K562 (cell line): ENCODE measurements around the gene CIAO2A. TPM values are rescaled to one million over a fixed set of nuclear protein-coding genes. Genes with fewer than 3 reads are reported as not detected.

ENCODE experiments used
- CSDE1 ChIP-seq, 2 experiments: fragments of 450-650 bp; IDR thresholded peaks; 2 replicates each; pipeline ENCODE4 v1.6.1; 2016; ENCODE audit warnings: mild to moderate bottlenecking in 1 of 2
- FOSL1 ChIP-seq: fragments of 200-800 bp; sonication (Bioruptor generic); conservative IDR thresholded peaks from 2 replicates; pipeline ENCODE4 v1.6.1; 2016; ENCODE audit warnings: missing genetic modification characterization, missing compliant biosample characterization
- FOXJ2 ChIP-seq: fragments of 200-800 bp; sonication (Bioruptor generic); IDR thresholded peaks from 2 replicates; pipeline ENCODE4 v1.6.1; 2016; ENCODE audit warnings: missing genetic modification characterization, missing compliant biosample characterization
- GATAD2A ChIP-seq: fragments of 450-650 bp; IDR thresholded peaks from 2 replicates; pipeline ENCODE4 v1.6.1; 2017
- GATAD2B ChIP-seq: fragments of 450-650 bp; IDR thresholded peaks from 2 replicates; pipeline ENCODE4 v1.6.1; 2017; ENCODE audit warnings: mild to moderate bottlenecking, borderline replicate concordance
- HLTF ChIP-seq: fragments of 450-650 bp; IDR thresholded peaks from 2 replicates; pipeline ENCODE4 v1.6.1; 2016
- HNRNPUL1 ChIP-seq: fragments of 200-400 bp; formaldehyde crosslinking; IDR thresholded peaks from 2 replicates; pipeline ENCODE4 v1.6.1; 2017; ENCODE audit warnings: low read length
- MTA1 ChIP-seq: fragments of 450-650 bp; IDR thresholded peaks from 2 replicates; pipeline ENCODE4 v1.6.1; 2017; ENCODE audit warnings: borderline replicate concordance
- NCOA4 ChIP-seq: fragments of 450-650 bp; IDR thresholded peaks from 2 replicates; pipeline ENCODE4 v1.6.1; 2018; ENCODE audit warnings: mild to moderate bottlenecking; ENCODE audit not compliant: partially characterized antibody
- PRPF4 ChIP-seq: fragments of 200-400 bp; formaldehyde crosslinking; IDR thresholded peaks from one replicate; pipeline ENCODE4 v1.6.1; 2017; ENCODE audit warnings: low read length, low read depth, mild to moderate bottlenecking; ENCODE audit not compliant: insufficient read depth, poor library complexity, severe bottlenecking
- PTRF ChIP-seq: fragments of 450-650 bp; IDR thresholded peaks from 2 replicates; pipeline ENCODE4 v1.6.1; 2016; ENCODE audit warnings: mild to moderate bottlenecking, missing genetic modification characterization, missing compliant biosample characterization
- RFX7 ChIP-seq: fragments of 250-450 bp; sonication (Bioruptor Pico); IDR thresholded peaks from 2 replicates; pipeline ENCODE4 v1.5.1; 2021; ENCODE audit warnings: mild to moderate bottlenecking
- RHOXF2B ChIP-seq: fragments of 250-450 bp; sonication (Bioruptor Pico); conservative IDR thresholded peaks from 2 replicates; pipeline ENCODE4 v1.5.1; 2021
- RNF2 ChIP-seq: sonication (generic); IDR thresholded peaks from 2 replicates; pipeline ENCODE4 v1.6.1; 2016
- SMAD1 ChIP-seq: fragments of 150-350 bp; IDR thresholded peaks from 2 replicates; pipeline ENCODE4 v1.6.1; 2014; ENCODE audit warnings: low read length, low read depth; ENCODE audit not compliant: partially characterized antibody
- SMAD2 ChIP-seq: fragments of 150-350 bp; IDR thresholded peaks from 2 replicates; pipeline ENCODE4 v1.6.1; 2014; ENCODE audit warnings: low read depth, mild to moderate bottlenecking, low read length
- SP2 ChIP-seq: IDR thresholded peaks from 2 replicates; pipeline ENCODE4 v1.6.1; 2011; ENCODE audit warnings: mild to moderate bottlenecking, low read depth, low read length, moderate library complexity; ENCODE audit not compliant: poor library complexity, severe bottlenecking; ENCODE audit errors: extremely low read depth
- SRSF3 ChIP-seq: fragments of 200-400 bp; formaldehyde crosslinking; IDR thresholded peaks from 2 replicates; pipeline ENCODE4 v1.6.1; 2016; ENCODE audit warnings: mild to moderate bottlenecking, low read length, moderate library complexity; ENCODE audit not compliant: insufficient read depth
- TEAD2 ChIP-seq: fragments of 450-650 bp; IDR thresholded peaks from 2 replicates; pipeline ENCODE4 v1.6.1; 2016; ENCODE audit warnings: missing genetic modification characterization, control low read depth, missing compliant biosample characterization
- TSC22D4 ChIP-seq: fragments of 450-650 bp; IDR thresholded peaks from 2 replicates; pipeline ENCODE4 v1.6.1; 2016; ENCODE audit warnings: missing genetic modification characterization, missing biosample characterization, control low read depth
- ZNF140 ChIP-seq: fragments of 250-450 bp; sonication (Bioruptor Pico); IDR thresholded peaks from 2 replicates; pipeline ENCODE4 v1.8.0; 2021; ENCODE audit warnings: moderate library complexity, mild to moderate bottlenecking, inconsistent platforms
- ZNF23 ChIP-seq: fragments of 250-450 bp; sonication (Bioruptor Pico); IDR thresholded peaks from 2 replicates; pipeline ENCODE4 v1.4.0; 2020; ENCODE audit warnings: mild to moderate bottlenecking
- ZNF431 ChIP-seq: sonication (generic); formaldehyde crosslinking; IDR thresholded peaks from 2 replicates; pipeline ENCODE4 v1.8.0; 2022; ENCODE audit warnings: mild to moderate bottlenecking, missing genetic modification reagents
- ZNF436 ChIP-seq: fragments of 250-450, 450-650 bp; sonication (Bioruptor Pico); formaldehyde crosslinking; IDR thresholded peaks from 2 replicates; pipeline ENCODE4 v1.7.0; 2020; ENCODE audit warnings: mild to moderate bottlenecking
- ZNF717 ChIP-seq: fragments of 250-450 bp; sonication (Bioruptor Pico); IDR thresholded peaks from 2 replicates; pipeline ENCODE4 v1.5.0; 2021
- ZNF77 ChIP-seq: fragments of 250-450 bp; sonication (Bioruptor Pico); IDR thresholded peaks from 2 replicates; pipeline ENCODE4 v1.5.0; 2020
- polyA plus RNA-seq, 8 experiments: library from polyadenylated mRNA; depleted of rRNA in 4 of 8; stranded (reverse) in 5 of 8; unstranded in 3 of 8; fragments of >200 nt; fragmentation: Nextera tagmentation in 2 of 8; fragmentation: Illumina TruSeq in 1 of 8; extraction: Ambion mirVana in 2 of 8; extraction: Trizol in 1 of 8; gene quantifications; 2 replicates each; pipeline versions ENCODE4 v1.2.1 to v1.2.3, GENCODE V29; 2011 to 2014; ENCODE audit warnings: inconsistent platforms in 1 of 8, missing spikeins in 1 of 8
- total RNA-seq, 7 experiments: library from RNA; depleted of rRNA in 6 of 7; stranded (reverse); fragments of >200 nt in 6 of 7; fragmentation: Illumina TruSeq in 2 of 7; extraction: Trizol in 2 of 7; gene quantifications; 2 replicates each; pipeline versions ENCODE4 v1.2.1 to v1.2.3, GENCODE V29; 2011 to 2021; ENCODE audit warnings: low replicate concordance in 1 of 7
- TF ChIP-seq, protein P1 (sequence below): fragments of 250-450 bp; sonication (Bioruptor Pico); IDR thresholded peaks from 2 replicates; pipeline ENCODE4 v1.4.0; 2020

Gene CIAO2A
- total and polyA plus RNA-seq, 9 of the 15 experiments (the other 6 are each of a cell fraction or from before 2014, with no cell fraction given), result 161 to 429 (median 313) TPM

DNA sequence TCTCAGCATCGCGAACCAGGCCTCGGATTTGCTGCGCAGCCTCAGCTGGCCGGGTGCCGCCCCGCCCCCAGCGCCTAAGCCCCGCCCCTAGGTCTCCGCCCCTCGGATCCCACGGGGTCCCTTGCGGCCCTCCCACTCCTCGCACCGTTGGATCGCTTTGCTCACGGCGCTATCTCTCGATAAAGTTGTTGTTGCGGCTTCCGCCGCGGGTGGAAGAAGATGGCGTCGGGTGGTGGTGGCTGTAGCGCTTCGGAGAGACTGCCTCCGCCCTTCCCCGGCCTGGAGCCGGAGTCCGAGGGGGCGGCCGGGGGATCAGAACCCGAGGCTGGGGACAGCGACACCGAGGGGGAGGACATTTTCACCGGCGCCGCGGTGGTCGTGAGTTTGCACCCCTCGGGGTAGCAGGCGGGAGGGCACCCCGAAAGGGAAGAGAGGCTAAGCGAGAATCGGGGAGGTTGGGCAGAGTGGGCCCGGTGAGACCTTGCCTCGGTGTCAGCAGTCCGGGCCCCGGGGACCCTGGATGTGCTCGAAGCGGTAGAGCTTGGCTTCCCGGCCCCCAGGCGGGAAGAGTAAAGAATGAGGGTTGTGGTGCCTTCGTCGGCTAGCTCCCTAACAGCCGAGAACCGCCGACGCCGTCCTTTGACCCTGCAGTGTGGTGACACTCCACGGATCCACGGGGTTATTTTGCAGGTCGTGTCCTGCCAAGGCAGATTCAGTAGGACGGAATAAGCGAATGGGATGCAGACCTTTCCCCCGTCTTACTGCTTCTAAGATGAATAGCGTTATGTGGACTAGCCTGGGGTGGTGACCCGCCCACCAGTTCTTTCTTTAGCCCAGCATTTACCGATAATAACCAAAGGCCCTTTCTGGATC lies 2.4 kb upstream of the CIAO2A start, which contains the start of gene SNX1 (continued):
- TF ChIP-seq HLTF, result peak; percentile 77; the same call in 1 of the 2 replicates
- no peak for TF ChIP-seq ZNF77
- no peak for TF ChIP-seq RHOXF2B (CRISPR knock-in tag)
- TF ChIP-seq GATAD2A, result peak; percentile 24; the same call in 1 of the 2 replicates
- no peak; the same call in 1 of the 2 replicates for TF ChIP-seq ZNF431
- TF ChIP-seq, protein P1, sequence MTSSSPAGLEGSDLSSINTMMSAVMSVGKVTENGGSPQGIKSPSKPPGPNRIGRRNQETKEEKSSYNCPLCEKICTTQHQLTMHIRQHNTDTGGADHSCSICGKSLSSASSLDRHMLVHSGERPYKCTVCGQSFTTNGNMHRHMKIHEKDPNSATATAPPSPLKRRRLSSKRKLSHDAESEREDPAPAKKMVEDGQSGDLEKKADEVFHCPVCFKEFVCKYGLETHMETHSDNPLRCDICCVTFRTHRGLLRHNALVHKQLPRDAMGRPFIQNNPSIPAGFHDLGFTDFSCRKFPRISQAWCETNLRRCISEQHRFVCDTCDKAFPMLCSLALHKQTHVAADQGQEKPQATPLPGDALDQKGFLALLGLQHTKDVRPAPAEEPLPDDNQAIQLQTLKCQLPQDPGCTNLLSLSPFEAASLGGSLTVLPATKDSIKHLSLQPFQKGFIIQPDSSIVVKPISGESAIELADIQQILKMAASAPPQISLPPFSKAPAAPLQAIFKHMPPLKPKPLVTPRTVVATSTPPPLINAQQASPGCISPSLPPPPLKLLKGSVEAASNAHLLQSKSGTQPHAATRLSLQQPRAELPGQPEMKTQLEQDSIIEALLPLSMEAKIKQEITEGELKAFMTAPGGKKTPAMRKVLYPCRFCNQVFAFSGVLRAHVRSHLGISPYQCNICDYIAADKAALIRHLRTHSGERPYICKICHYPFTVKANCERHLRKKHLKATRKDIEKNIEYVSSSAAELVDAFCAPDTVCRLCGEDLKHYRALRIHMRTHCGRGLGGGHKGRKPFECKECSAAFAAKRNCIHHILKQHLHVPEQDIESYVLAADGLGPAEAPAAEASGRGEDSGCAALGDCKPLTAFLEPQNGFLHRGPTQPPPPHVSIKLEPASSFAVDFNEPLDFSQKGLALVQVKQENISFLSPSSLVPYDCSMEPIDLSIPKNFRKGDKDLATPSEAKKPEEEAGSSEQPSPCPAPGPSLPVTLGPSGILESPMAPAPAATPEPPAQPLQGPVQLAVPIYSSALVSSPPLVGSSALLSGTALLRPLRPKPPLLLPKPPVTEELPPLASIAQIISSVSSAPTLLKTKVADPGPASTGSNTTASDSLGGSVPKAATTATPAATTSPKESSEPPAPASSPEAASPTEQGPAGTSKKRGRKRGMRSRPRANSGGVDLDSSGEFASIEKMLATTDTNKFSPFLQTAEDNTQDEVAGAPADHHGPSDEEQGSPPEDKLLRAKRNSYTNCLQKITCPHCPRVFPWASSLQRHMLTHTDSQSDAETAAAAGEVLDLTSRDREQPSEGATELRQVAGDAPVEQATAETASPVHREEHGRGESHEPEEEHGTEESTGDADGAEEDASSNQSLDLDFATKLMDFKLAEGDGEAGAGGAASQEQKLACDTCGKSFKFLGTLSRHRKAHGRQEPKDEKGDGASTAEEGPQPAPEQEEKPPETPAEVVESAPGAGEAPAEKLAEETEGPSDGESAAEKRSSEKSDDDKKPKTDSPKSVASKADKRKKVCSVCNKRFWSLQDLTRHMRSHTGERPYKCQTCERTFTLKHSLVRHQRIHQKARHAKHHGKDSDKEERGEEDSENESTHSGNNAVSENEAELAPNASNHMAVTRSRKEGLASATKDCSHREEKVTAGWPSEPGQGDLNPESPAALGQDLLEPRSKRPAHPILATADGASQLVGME (CRISPR knock-in tag), result 0 out of 2 replicates have a peak, but pooled peaks have one; percentile 39
- TF ChIP-seq TEAD2 (tag), result no peak
- TF ChIP-seq PTRF, result no peak
- TF ChIP-seq HNRNPUL1, result no peak
- TF ChIP-seq SRSF3, result no peak
- TF ChIP-seq RFX7 (CRISPR knock-in tag), result no peak
- TF ChIP-seq RNF2, result no peak
- no peak; the same call in 1 of the 2 replicates for TF ChIP-seq GATAD2B
- no peak for TF ChIP-seq SMAD2
- TF ChIP-seq NCOA4, result no peak
- TF ChIP-seq PRPF4, result peak; percentile 75
- TF ChIP-seq SP2, result no peak
- no peak for TF ChIP-seq TSC22D4 (tag)
- no peak; a peak in 1 of 4 replicates for TF ChIP-seq CSDE1 (IDR thresholded peaks at IDR 0.05)
- TF ChIP-seq ZNF140 (CRISPR knock-in tag), result no peak
- no peak for TF ChIP-seq FOXJ2
- no peak for TF ChIP-seq ZNF23 (CRISPR knock-in tag)
- TF ChIP-seq ZNF717 (CRISPR knock-in tag), result no peak
- TF ChIP-seq MTA1, result peak; percentile 49; the same call in 1 of the 2 replicates
- TF ChIP-seq SMAD1, result no peak
- TF ChIP-seq FOSL1 (tag), result no peak
- no peak for TF ChIP-seq ZNF436 (CRISPR knock-in tag)
